BJ (cell line): ENCODE measurements around the gene PARD3. TPM values are rescaled to one million over a fixed set of nuclear protein-coding genes. Genes with fewer than 3 reads are reported as not detected.

ENCODE experiments used
- CTCF ChIA-PET: fragments of 350-600 bp; formaldehyde crosslinking; extraction: SDS; loops from one replicate; lab custom pipeline; 2021; ENCODE audit warnings: antibody characterized with exemption, inconsistent platforms; lab: Yijun Ruan, JAX
- POLR2A ChIA-PET: fragments of 300-600 bp; sonication (Branson Sonifier 250); formaldehyde crosslinking; extraction: SDS; loops from one replicate; lab custom pipeline; 2021; ENCODE audit warnings: antibody characterized with exemption; lab: Charles Lee
- DNase-seq: peaks from one replicate; pipeline ENCODE4 v3.0.0-alpha.2; 2011; ENCODE audit warnings: low read depth
- H3K27me3 ChIP-seq: 2 replicates; pipeline ENCODE4 v1.6.0; 2011; ENCODE audit warnings: low read length; ENCODE audit not compliant: control insufficient read depth, insufficient read depth
- H3K36me3 ChIP-seq: 2 replicates; pipeline ENCODE4 v1.5.1; 2011; ENCODE audit warnings: low read length; ENCODE audit not compliant: control insufficient read depth, insufficient read depth
- H3K4me3 ChIP-seq: 2 replicates; pipeline ENCODE4 v1.5.1; 2011; ENCODE audit warnings: low read depth, mild to moderate bottlenecking, control low read depth, low read length
- polyA plus RNA-seq: library from polyadenylated mRNA; depleted of rRNA; stranded (reverse); fragments of >200 nt; gene quantifications from 2 replicates; pipeline ENCODE4 v1.2.3, GENCODE V29; 2011
- TF ChIP-seq, protein P1 (sequence below): IDR thresholded peaks from 2 replicates; pipeline ENCODE4 v1.5.1; 2011; ENCODE audit warnings: low read depth, mild to moderate bottlenecking, control low read depth, inconsistent platforms, low read length, moderate library complexity; ENCODE audit not compliant: insufficient read depth

PARD3 gene
- polyA plus RNA-seq, 1 experiment = 17.7 TPM

DNA sequence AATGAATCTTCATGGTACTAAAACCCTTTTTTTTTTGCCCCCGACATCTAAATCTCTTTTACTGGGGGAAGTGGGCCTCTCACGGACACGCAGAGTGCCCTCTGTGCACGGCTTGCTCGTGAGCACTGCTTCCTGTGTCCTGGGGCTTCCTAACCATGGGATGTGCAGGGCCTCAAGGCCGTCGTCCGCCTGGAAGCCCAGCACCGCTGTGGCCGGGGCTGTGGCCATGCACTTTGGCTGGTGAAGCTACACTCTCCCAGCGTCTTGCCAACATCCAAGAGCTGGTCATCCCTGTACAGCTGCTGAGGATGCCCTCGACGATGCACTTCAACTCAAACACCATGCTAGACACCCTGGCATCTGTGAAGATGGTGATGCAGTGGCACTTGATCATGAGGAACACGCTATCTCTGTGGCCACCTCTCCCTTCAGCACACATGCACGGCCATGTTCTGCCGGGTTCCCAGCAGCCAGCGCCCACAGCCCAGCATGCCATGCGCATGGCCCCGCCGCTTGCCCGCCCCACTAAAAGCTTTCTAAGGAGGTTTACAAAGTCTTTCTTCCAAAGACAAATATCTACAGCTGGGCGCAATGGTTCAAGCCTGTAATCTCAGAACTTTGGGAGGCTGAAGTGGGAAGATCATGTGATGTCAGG is 326.5 kb downstream of the PARD3 start:
- ChIA-PET CTCF (interaction anchor here (0.8 kb wide), 1 partner anchor 11 kb away, joined by 3 read pairs; no protein-coding TSS in a partner anchor), POLR2A (no interaction called here)
- no peak for DNase-seq

DNA sequence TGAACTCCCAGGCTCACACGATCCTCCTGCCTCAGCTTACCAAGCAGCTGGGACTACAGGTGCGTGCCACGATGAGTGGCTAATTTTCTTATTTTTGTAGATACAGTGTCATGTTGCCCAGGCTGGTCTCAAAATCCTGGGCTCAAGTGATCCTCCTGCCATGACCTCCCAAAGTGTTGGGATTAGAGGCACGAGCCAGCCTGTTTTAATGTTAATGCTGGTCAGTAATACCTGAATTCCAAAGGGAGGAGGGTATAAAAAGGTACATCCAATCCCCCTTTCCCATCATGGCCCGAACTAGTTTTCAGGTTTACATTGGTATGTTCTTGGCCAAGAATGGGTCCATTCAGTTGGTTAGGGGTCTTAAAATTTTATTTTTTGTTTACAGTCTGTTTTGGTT is 329.1 kb downstream of the PARD3 start:
- POLR2A ChIA-PET = no interaction called here
- CTCF ChIA-PET = interaction anchor here (0.8 kb wide), 1 partner anchor 152 kb away, joined by 3 read pairs; no protein-coding TSS in a partner anchor
- DNase-seq = no peak
- TF ChIP-seq, protein P1, sequence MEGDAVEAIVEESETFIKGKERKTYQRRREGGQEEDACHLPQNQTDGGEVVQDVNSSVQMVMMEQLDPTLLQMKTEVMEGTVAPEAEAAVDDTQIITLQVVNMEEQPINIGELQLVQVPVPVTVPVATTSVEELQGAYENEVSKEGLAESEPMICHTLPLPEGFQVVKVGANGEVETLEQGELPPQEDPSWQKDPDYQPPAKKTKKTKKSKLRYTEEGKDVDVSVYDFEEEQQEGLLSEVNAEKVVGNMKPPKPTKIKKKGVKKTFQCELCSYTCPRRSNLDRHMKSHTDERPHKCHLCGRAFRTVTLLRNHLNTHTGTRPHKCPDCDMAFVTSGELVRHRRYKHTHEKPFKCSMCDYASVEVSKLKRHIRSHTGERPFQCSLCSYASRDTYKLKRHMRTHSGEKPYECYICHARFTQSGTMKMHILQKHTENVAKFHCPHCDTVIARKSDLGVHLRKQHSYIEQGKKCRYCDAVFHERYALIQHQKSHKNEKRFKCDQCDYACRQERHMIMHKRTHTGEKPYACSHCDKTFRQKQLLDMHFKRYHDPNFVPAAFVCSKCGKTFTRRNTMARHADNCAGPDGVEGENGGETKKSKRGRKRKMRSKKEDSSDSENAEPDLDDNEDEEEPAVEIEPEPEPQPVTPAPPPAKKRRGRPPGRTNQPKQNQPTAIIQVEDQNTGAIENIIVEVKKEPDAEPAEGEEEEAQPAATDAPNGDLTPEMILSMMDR = no peak
- no peak overlapping the region for H3K4me3 ChIP-seq
- H3K36me3 ChIP-seq = no peaks in the 10 kb centered on the region
- H3K27me3 ChIP-seq = no peaks in the 10 kb centered on the region

More for the DNA sequence above, 326.5 kb downstream of the PARD3 start:
- no peaks in the 10 kb centered on the region for H3K27me3 ChIP-seq
- TF ChIP-seq, protein P1 = no peak
- H3K4me3 ChIP-seq = no peak overlapping the region
- H3K36me3 ChIP-seq = no peaks in the 10 kb centered on the region

DNA sequence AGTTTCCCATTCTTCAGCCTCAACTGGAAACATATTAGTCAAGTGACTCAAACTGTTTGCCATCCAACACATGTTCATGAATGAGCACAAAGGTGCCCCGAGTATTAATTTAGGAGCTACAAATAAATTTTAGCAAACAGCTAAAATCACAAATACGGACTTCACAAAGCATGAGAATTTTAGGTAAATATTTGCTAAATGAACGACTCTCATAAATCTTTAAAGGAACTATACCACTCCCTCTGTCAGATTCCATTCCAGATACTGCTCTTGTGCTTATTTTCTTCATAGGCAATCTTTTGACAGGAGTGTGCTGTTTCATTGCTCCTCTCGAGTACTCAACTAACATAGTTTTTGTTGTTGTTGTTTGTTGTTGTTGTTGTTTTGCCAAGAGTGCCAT is 330.9 kb downstream of the PARD3 start:
- Histone ChIP-seq H3K4me3 (no peak overlapping the region), H3K27me3 (no peaks in the 10 kb centered on the region), H3K36me3 (no peaks in the 10 kb centered on the region)
- ChIA-PET POLR2A (no interaction called here), CTCF (no interaction called here)
- TF ChIP-seq, protein P1 = no peak
- no peak for DNase-seq

DNA sequence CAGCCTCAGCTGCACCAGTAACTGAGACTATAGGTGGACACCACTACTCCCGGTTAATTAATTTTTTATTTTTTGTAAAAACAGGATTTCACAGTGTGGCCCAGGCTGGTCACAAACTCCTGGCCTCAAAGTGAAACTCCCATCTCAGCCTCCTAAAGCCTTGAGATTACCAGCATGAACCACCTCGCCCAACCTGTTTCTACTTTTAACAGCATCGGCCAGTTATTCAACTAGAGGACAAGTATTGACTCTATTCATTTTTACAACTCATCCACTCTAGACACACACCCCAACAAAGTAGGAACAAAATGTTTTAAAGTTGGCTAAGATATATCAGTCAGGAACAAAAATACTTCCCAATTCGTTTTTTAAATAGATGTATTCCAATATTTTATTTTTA is 334.8 kb downstream of the PARD3 start:
- no peaks in the 10 kb centered on the region for H3K36me3 ChIP-seq
- H3K27me3 ChIP-seq = no peaks in the 10 kb centered on the region
- no peak overlapping the region for H3K4me3 ChIP-seq
- no peak for DNase-seq
- ChIA-PET CTCF (interaction anchor here (0.5 kb wide), 1 partner anchor 134 kb away, joined by 3 read pairs; no protein-coding TSS in a partner anchor), POLR2A (no interaction called here)
- TF ChIP-seq, protein P1 = no peak

DNA sequence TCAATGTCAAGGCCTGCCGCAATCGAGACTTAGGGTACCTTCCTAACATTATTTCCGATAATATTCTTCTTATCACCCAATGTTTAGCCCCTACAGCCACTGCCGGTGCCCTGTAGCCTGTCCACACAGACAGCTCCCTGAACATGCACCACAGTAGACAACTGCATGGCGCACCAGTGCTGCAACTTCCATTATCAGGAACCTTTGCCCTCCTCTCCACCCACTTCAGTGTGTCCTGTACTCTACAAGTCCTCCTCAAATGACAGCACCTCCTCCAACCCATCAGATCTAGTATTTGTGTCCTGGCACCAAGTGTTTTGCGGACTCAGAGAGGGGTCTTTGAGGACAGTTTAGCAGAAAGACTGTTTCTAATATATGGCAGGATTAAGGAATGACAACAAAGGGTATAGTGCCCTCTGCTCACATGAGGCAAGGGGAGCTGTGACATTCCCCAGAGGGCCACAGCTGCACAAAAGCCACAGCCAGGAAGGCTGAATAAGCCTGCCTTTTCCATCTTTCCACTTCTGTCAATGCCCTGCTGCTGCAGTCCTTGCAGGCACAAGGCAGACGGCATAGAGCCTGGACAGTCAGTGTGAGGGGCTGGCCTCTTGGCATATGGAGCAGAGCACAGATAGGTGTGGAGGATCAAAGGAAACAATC is 335.4 kb downstream of the PARD3 start:
- POLR2A ChIA-PET = no interaction called here
- TF ChIP-seq, protein P1 = no peak
- CTCF ChIA-PET = no interaction called here
- Histone ChIP-seq H3K36me3 (no peaks in the 10 kb centered on the region), H3K4me3 (no peak overlapping the region), H3K27me3 (no peaks in the 10 kb centered on the region)
- no peak for DNase-seq
